PC-3 (cell line): ENCODE measurements around the gene VAPB.

Source experiments
- CTCF ChIP-seq: fragments of 300-600 bp; sonication (generic); conservative IDR thresholded peaks from 2 replicates; pipeline ENCODE4 v1.5.1; 2017; ENCODE audit warnings: antibody characterized with exemption, low read depth, mild to moderate bottlenecking, low read length
- EZH2 ChIP-seq: fragments of 300-600 bp; sonication (generic); IDR thresholded peaks from one replicate; pipeline ENCODE4 v1.6.1; 2017; ENCODE audit warnings: antibody characterized with exemption, mild to moderate bottlenecking, low read length; ENCODE audit not compliant: unreplicated experiment
- EZH2phosphoT487 ChIP-seq: fragments of 300-600 bp; sonication (generic); IDR thresholded peaks from 2 replicates; pipeline ENCODE4 v1.6.1; 2018; ENCODE audit warnings: mild to moderate bottlenecking, antibody characterized with exemption, low read length, borderline replicate concordance

GRCh38 chr20:58401162-58401561, 12.1 kb downstream of the VAPB start:
- TF ChIP-seq EZH2 (no peak), CTCF (no peak), EZH2phosphoT487 (no peak)
